Peyer's patch (tissue), 4 donors: ENCODE measurements around the gene AMOT. TPM values are rescaled to one million over a fixed set of nuclear protein-coding genes. Genes with fewer than 3 reads are reported as not detected.

Source experiments
- DNase-seq, 3 donors: peaks; one replicate each; pipeline ENCODE4 v3.0.0-alpha.2; 2017 to 2019
- H3K27ac ChIP-seq, 4 donors: fragments of 200-600 bp; sonication (generic); one replicate each; pipeline ENCODE4 v1.5.1; 2016 to 2019
- H3K27me3 ChIP-seq, 2 donors: fragments of 200-600 bp; sonication (generic); one replicate each; pipeline ENCODE4 v1.5.1; 2019
- H3K36me3 ChIP-seq, 3 donors: fragments of 200-600 bp; sonication (generic); one replicate each; pipeline ENCODE4 v1.5.1; 2016 to 2019
- H3K4me1 ChIP-seq, 4 donors: fragments of 200-600 bp; sonication (generic); one replicate each; pipeline ENCODE4 v1.5.1; 2016 to 2019
- H3K4me3 ChIP-seq, 4 donors: fragments of 200-600 bp; sonication (generic); 1 replicate in 3 of 4; 2 replicates in 1 of 4; pipeline ENCODE4 v1.5.1; 2016 to 2019; ENCODE audit warnings: mild to moderate bottlenecking in 1 of 4
- H3K9me3 ChIP-seq, 4 donors: fragments of 200-600 bp; sonication (generic); one replicate each; pipeline ENCODE4 v1.5.1; 2016 to 2019; ENCODE audit warnings: mild to moderate bottlenecking in 1 of 4
- POLR2A ChIP-seq, 2 donors: fragments of 450-650 bp; IDR thresholded peaks; one replicate each; pipeline ENCODE4 v1.5.1; 2017; ENCODE audit warnings: antibody characterized with exemption in 2 of 2, mild to moderate bottlenecking in 2 of 2, moderate library complexity in 2 of 2
- total RNA-seq, 4 donors: library from RNA; depleted of rRNA; stranded (reverse); fragments of >200 nt; gene quantifications; one replicate each; pipeline ENCODE4 v1.1.0, GENCODE V29; 2016
- TF ChIP-seq, protein P1 (sequence below), 6 experiments: fragments of 450-650 bp in 4 of 6; fragments of 200-600 bp in 2 of 6; sonication (generic) in 1 of 6; IDR thresholded peaks; one replicate each; pipeline ENCODE4 v1.5.1; 2017 to 2019; ENCODE audit warnings: antibody characterized with exemption in 6 of 6, mild to moderate bottlenecking in 3 of 6, moderate library complexity in 1 of 6

AMOT gene
- total RNA-seq, 4 donors from 2014 or later = 8.3 to 43.8 (median 18.0) TPM

DNA sequence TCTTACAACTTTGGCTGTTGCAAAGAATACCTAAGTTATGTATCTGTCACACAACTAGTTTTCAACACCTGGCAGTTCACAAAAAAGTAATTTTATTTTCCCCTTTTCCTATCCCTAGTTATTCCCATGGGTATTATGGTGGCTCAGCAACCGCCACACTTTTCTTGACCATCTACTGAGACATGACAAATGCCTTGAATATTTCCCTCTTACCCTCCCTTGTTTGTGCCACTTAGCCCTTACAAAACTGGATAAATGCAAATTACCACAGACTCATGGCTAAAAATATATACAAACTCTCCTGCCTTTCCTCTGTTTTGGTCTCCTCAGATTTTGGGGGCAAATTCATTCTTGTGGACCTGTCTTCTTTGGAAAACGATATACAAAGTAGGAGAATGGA, 72.1 kb downstream of the AMOT start:
- Histone ChIP-seq H3K27ac (no peak overlapping the region), H3K9me3 (no peaks in the 10 kb centered on the region), H3K4me1 (no peaks in the 10 kb centered on the region), H3K4me3 (no peak overlapping the region), H3K27me3 (no peaks in the 10 kb centered on the region), H3K36me3 (no peaks in the 10 kb centered on the region)
- DNase-seq = no peak
- no peak for TF ChIP-seq POLR2A (IDR thresholded peaks at IDR 0.05)
- TF ChIP-seq, protein P1, sequence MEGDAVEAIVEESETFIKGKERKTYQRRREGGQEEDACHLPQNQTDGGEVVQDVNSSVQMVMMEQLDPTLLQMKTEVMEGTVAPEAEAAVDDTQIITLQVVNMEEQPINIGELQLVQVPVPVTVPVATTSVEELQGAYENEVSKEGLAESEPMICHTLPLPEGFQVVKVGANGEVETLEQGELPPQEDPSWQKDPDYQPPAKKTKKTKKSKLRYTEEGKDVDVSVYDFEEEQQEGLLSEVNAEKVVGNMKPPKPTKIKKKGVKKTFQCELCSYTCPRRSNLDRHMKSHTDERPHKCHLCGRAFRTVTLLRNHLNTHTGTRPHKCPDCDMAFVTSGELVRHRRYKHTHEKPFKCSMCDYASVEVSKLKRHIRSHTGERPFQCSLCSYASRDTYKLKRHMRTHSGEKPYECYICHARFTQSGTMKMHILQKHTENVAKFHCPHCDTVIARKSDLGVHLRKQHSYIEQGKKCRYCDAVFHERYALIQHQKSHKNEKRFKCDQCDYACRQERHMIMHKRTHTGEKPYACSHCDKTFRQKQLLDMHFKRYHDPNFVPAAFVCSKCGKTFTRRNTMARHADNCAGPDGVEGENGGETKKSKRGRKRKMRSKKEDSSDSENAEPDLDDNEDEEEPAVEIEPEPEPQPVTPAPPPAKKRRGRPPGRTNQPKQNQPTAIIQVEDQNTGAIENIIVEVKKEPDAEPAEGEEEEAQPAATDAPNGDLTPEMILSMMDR (IDR thresholded peaks at IDR 0.05) = no peak

DNA sequence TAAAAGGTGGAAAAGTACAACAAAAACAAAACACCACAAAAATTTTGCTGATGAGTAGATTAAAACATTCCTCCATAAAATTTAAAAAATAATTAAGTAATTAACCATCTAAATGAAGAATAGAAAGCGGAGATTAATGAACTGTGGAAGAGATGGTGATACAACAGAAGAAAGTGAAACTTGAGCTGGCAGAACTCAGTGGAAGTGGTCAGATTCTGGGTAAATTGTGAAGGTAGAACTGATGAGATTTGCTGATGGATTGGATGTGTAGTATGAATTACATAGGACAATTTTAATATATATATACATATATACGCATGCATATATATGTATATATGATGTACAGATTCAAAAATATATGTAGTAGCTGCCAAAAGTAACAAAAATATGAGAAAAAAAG, 73.9 kb downstream of the AMOT start:
- no peaks in the 10 kb centered on the region for H3K9me3 ChIP-seq
- H3K4me3 ChIP-seq = no peak overlapping the region
- DNase-seq = no peak
- H3K27me3 ChIP-seq = no peaks in the 10 kb centered on the region
- no peak overlapping the region for H3K27ac ChIP-seq
- TF ChIP-seq POLR2A (IDR thresholded peaks at IDR 0.05) = no peak
- TF ChIP-seq, protein P1 (IDR thresholded peaks at IDR 0.05) = no peak
- H3K36me3 ChIP-seq = no peaks in the 10 kb centered on the region
- H3K4me1 ChIP-seq = no peaks in the 10 kb centered on the region

DNA sequence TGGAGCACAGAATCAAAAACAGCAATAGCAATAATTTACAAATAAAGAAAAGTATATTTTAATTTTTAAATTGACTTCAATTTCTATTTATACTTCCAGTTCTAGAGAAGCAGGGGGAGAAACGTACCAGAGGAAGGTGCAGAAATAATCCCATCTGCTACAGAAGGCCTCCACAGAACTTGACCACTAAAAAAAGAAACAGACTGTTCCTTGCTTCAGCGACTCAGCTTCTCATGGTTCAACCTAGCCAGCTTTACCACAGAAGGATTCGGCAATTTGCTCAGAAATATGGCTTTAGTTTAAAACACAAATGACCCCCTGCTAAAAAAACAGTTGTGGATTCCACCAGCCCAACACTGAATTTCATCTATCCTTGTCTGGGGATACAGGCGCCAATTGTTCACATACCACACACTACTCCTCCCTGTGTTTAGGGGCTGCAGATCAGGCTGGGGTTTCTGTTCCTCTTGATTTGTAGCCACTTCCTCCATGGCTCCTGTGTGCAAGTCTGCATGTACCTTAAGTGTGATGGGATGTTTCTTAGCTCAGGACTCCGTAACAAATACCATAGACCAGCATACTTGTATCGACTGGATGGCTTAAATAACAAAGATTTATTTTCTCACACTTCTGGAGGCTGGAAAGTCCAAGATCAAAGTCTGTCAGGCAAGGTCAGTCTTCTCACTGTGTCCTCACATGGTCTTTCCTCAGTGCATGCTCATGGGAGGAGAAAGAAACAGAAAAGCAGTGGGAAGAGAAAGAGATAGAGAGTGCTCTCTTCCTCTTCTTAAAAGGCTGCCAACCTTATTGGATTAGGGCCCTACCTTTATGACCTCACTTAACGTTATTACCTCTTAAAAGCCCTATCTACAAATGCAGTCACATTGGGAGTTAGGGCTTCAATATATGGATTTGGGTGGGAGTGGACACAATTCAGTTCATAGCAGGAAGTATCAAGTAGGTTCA, 79.1 kb downstream of the AMOT start:
- Histone ChIP-seq H3K4me1 (no peaks in the 10 kb centered on the region), H3K36me3 (no peaks in the 10 kb centered on the region), H3K4me3 (no peak overlapping the region), H3K9me3 (no peaks in the 10 kb centered on the region), H3K27ac (no peak overlapping the region), H3K27me3 (no peaks in the 10 kb centered on the region)
- TF ChIP-seq, protein P1 (IDR thresholded peaks at IDR 0.05) = no peak
- no peak for TF ChIP-seq POLR2A (IDR thresholded peaks at IDR 0.05)
- DNase-seq = peak in 1 of 3 donors; percentile 23

DNA sequence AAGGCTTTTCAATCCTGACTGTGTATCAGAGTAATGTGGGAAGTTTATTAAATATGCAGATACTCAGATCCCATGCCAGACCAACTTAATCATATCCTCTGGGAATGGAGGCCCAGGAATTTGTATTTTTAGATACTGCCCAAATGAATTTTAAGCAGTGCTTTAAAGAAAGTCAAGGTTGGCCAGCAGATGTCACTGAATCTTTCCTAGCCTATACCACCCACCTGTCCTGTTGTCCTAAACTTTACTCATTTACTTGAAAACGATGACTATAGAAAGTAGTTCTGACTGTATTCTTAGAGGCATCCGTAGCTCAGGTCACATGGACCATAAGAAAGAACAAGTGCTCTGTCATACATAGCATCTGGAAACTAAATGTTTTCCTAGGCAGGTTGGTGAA, 79.9 kb downstream of the AMOT start:
- no peak for DNase-seq
- Histone ChIP-seq H3K27ac (no peak overlapping the region), H3K9me3 (no peaks in the 10 kb centered on the region), H3K27me3 (no peaks in the 10 kb centered on the region), H3K4me1 (no peaks in the 10 kb centered on the region), H3K36me3 (no peaks in the 10 kb centered on the region), H3K4me3 (no peak overlapping the region)
- TF ChIP-seq, protein P1 (IDR thresholded peaks at IDR 0.05) = no peak
- no peak for TF ChIP-seq POLR2A (IDR thresholded peaks at IDR 0.05)

DNA sequence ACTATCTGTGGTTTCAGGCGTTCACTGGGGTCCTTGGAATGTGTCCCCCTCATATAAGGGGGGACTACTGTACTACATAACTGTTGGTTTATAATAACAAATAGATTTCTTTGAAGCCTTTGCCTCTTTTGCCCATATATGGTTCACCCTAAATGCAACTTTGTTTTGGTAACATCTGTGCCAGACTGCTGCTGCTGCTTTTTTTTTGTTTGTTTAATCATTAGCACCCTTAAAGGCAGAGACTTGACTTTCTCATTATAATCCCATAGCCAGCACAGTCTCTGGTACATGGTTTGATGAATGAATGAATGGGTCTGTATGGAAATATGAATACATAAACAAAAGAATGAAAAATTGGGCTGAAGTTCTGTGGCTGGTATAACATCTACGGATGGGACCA, 80.7 kb downstream of the AMOT start:
- no peaks in the 10 kb centered on the region for H3K27me3 ChIP-seq
- TF ChIP-seq, protein P1 (IDR thresholded peaks at IDR 0.05) = no peak
- TF ChIP-seq POLR2A (IDR thresholded peaks at IDR 0.05) = no peak
- no peak overlapping the region for H3K4me3 ChIP-seq
- no peaks in the 10 kb centered on the region for H3K9me3 ChIP-seq
- H3K4me1 ChIP-seq = no peaks in the 10 kb centered on the region
- H3K36me3 ChIP-seq = no peaks in the 10 kb centered on the region
- no peak for DNase-seq
- no peak overlapping the region for H3K27ac ChIP-seq
